GM12891 (cell line): ENCODE data around the gene CRYBA1. TPM values are rescaled to one million over a fixed set of nuclear protein-coding genes. Genes with fewer than 3 reads are reported as not detected.
"Not testable (repeated sequence)": the region's sequence is repeated elsewhere in the genome, so short reads cannot be mapped to it uniquely, and the experiment has no call there.

Experiments
- DNase-seq: peaks from one replicate; pipeline ENCODE4 v3.0.0; 2011; ENCODE audit warnings: low spot score; ENCODE audit not compliant: insufficient read length
- FAIRE-seq: peaks from 2 replicates; lab custom pipeline; 2011; peaks lifted over from hg19 to GRCh38; lab: Jason Lieb, UNC
- PAX5 ChIP-seq: IDR thresholded peaks from 2 replicates; pipeline ENCODE4 v1.6.1; 2011; ENCODE audit warnings: low read length, moderate library complexity, mild to moderate bottlenecking; ENCODE audit not compliant: insufficient read depth, severe bottlenecking
- POLR2A ChIP-seq: IDR thresholded peaks from 2 replicates; pipeline ENCODE4 v1.6.1; 2011; ENCODE audit warnings: low read depth, low read length, control low read depth
- POLR2AphosphoS5 ChIP-seq: IDR thresholded peaks from 2 replicates; pipeline ENCODE4 v1.6.1; 2011; ENCODE audit warnings: low read depth, low read length, control low read depth
- POU2F2 ChIP-seq: IDR thresholded peaks from 2 replicates; pipeline ENCODE4 v1.6.1; 2011; ENCODE audit warnings: low read depth, mild to moderate bottlenecking, control low read depth, low read length, moderate library complexity
- SPI1 ChIP-seq: IDR thresholded peaks from 2 replicates; pipeline ENCODE4 v1.6.1; 2011; ENCODE audit warnings: low read depth, low read length, control low read depth
- TAF1 ChIP-seq: IDR thresholded peaks from 2 replicates; pipeline ENCODE4 v1.6.1; 2011; ENCODE audit warnings: low read depth, low read length, control low read depth
- polyA plus RNA-seq: library from polyadenylated mRNA; unstranded; fragments of >200 nt; gene quantifications from one replicate; pipeline ENCODE4 v1.2.1, GENCODE V29; 2012; ENCODE audit warnings: low read depth, missing spikeins, inconsistent platforms; ENCODE audit not compliant: missing spikeins

The CRYBA1 gene
- not detected for polyA plus RNA-seq

GRCh38 chr17:29246628-29247027 is at the start of gene CRYBA1:
CRYBA1 (plus strand) TSS chr17:29246859; CDS start chr17:29246864, 5 bp downstream.
- FAIRE-seq (no peak), DNase-seq (no peak)
- no peak for TF ChIP-seq PAX5
- TF ChIP-seq POLR2A: no peak
- TF ChIP-seq POLR2AphosphoS5: no peak
- no peak for TF ChIP-seq POU2F2
- no peak for TF ChIP-seq SPI1
- no peak for TF ChIP-seq TAF1

GRCh38 chr17:29197516-29198272 is 49.0 kb upstream of the CRYBA1 start:
- no peak for DNase-seq
- FAIRE-seq: no peak
- peak; percentile 57 for TF ChIP-seq SPI1
- TF ChIP-seq POU2F2: no peak

GRCh38 chr17:29204068-29204804 is 42.4 kb upstream of the CRYBA1 start:
- DNase-seq, FAIRE-seq: not testable (repeated sequence)

GRCh38 chr17:29205047-29205446 is 41.6 kb upstream of the CRYBA1 start:
- DNase-seq (no peak), FAIRE-seq (no peak)
- TF ChIP-seq POU2F2 (no peak), SPI1 (no peak), POLR2AphosphoS5 (no peak), POLR2A (no peak), TAF1 (no peak), PAX5 (no peak)

- DNase-seq (no peak), FAIRE-seq (no peak)
- TF ChIP-seq SPI1 (no peak), POU2F2 (no peak), PAX5 (no peak), POLR2AphosphoS5 (no peak), POLR2A (no peak), TAF1 (no peak)
Measured at GRCh38 chr17:29207975-29208374, 38.7 kb upstream of the CRYBA1 start.

GRCh38 chr17:29209073-29209472 is 37.6 kb upstream of the CRYBA1 start:
- no peak for TF ChIP-seq SPI1
- no peak for TF ChIP-seq PAX5
- no peak for TF ChIP-seq POLR2A
- TF ChIP-seq POU2F2: no peak
- FAIRE-seq (no peak), DNase-seq (no peak)

GRCh38 chr17:29210879-29211278 is 35.8 kb upstream of the CRYBA1 start:
- no peak for DNase-seq
- FAIRE-seq: no peak
- no peak for TF ChIP-seq TAF1
- TF ChIP-seq POLR2A: no peak
- no peak for TF ChIP-seq SPI1
- no peak for TF ChIP-seq PAX5
- no peak for TF ChIP-seq POU2F2

- no peak for FAIRE-seq
Measured at GRCh38 chr17:29212094-29212631, 34.5 kb upstream of the CRYBA1 start.

GRCh38 chr17:29212681-29213121 is 34.0 kb upstream of the CRYBA1 start:
- FAIRE-seq: no peak
- no peak for TF ChIP-seq POU2F2
- TF ChIP-seq SPI1: no peak
- no peak for TF ChIP-seq POLR2A
- TF ChIP-seq PAX5: no peak
- TF ChIP-seq POLR2AphosphoS5: no peak
- no peak for TF ChIP-seq TAF1

More at GRCh38 chr17:29212094-29212631, 34.5 kb upstream of the CRYBA1 start:
- no peak for DNase-seq
- no peak for TF ChIP-seq POLR2A
- TF ChIP-seq PAX5: no peak
- TF ChIP-seq TAF1: no peak
- no peak for TF ChIP-seq POLR2AphosphoS5
- TF ChIP-seq POU2F2: no peak
- no peak for TF ChIP-seq SPI1

GRCh38 chr17:29214215-29215146 is 32.2 kb upstream of the CRYBA1 start:
- FAIRE-seq (no peak), DNase-seq (no peak)
- TF ChIP-seq TAF1 (no peak), POLR2A (no peak), SPI1 (no peak), POLR2AphosphoS5 (no peak), POU2F2 (no peak), PAX5 (no peak)

More at GRCh38 chr17:29212681-29213121, 34.0 kb upstream of the CRYBA1 start:
- DNase-seq: no peak
